Nephron progenitor cell (in vitro differentiated cells): ENCODE measurements around the gene IRF5.
A peak's percentile ranks its signal among the peaks of the same experiment; 100 is the strongest.

Source experiments
- DNase-seq: peaks from one replicate; pipeline ENCODE4 v3.0.0; 2021
- H3K27ac Mint-ChIP-seq: 2 replicates; pipeline ENCODE4 v1.8.0; 2021; ENCODE audit warnings: mild to moderate bottlenecking, moderate library complexity, mixed read lengths
- H3K27me3 Mint-ChIP-seq: 2 replicates; pipeline ENCODE4 v1.8.0; 2021; ENCODE audit warnings: mild to moderate bottlenecking, low read depth, mixed read lengths; ENCODE audit not compliant: poor library complexity
- H3K36me3 Mint-ChIP-seq: 2 replicates; pipeline ENCODE4 v1.8.0; 2021; ENCODE audit warnings: low read depth, mixed read lengths
- H3K4me1 Mint-ChIP-seq: 2 replicates; pipeline ENCODE4 v1.8.0; 2021; ENCODE audit warnings: mixed read lengths
- H3K4me3 Mint-ChIP-seq: 2 replicates; pipeline ENCODE4 v1.8.0; 2021; ENCODE audit warnings: mild to moderate bottlenecking, moderate library complexity, mixed read lengths
- H3K9me3 Mint-ChIP-seq: 2 replicates; pipeline ENCODE4 v1.8.0; 2021; ENCODE audit warnings: mild to moderate bottlenecking, moderate library complexity, mixed read lengths
- CTCF ChIP-seq: fragments of 200-600 bp; sonication (generic); IDR thresholded peaks from 2 replicates; pipeline ENCODE4 v1.5.0; 2021; ENCODE audit warnings: antibody characterized with exemption

IRF5 gene

GRCh38 chr7:128928882-128929788 is 8.6 kb upstream of the IRF5 start:
- H3K4me3 Mint-ChIP-seq, result no peak overlapping the region

GRCh38 chr7:128931190-128931798 is 6.4 kb upstream of the IRF5 start:
- TF ChIP-seq CTCF, result no peak
- Mint-ChIP-seq H3K4me1 (peaks cover 5% of the 10 kb centered on the region), H3K27me3 (peaks cover 32% of the 10 kb centered on the region), H3K27ac (no peak overlapping the region), H3K9me3 (no peaks in the 10 kb centered on the region), H3K4me3 (no peak overlapping the region), H3K36me3 (no peaks in the 10 kb centered on the region)
- no peak for DNase-seq

More at GRCh38 chr7:128928882-128929788, 8.6 kb upstream of the IRF5 start:
- Mint-ChIP-seq H3K9me3 (no peaks in the 10 kb centered on the region), H3K4me1 (peaks cover 5% of the 10 kb centered on the region), H3K27ac (no peak overlapping the region), H3K27me3 (peaks cover 13% of the 10 kb centered on the region), H3K36me3 (no peaks in the 10 kb centered on the region)
- no peak for DNase-seq
- no peak for TF ChIP-seq CTCF

- TF ChIP-seq CTCF, result no peak
- H3K9me3 Mint-ChIP-seq, result no peaks in the 10 kb centered on the region
- H3K4me1 Mint-ChIP-seq, result peaks cover 10% of the 10 kb centered on the region
- H3K36me3 Mint-ChIP-seq, result no peaks in the 10 kb centered on the region
- no peak overlapping the region for H3K4me3 Mint-ChIP-seq
- peaks cover 42% of the 10 kb centered on the region for H3K27me3 Mint-ChIP-seq
- H3K27ac Mint-ChIP-seq, result no peak overlapping the region
- DNase-seq, result no peak
Measured at GRCh38 chr7:128931965-128932861, 5.5 kb upstream of the IRF5 start.

- peaks cover 47% of the 10 kb centered on the region for H3K27me3 Mint-ChIP-seq
- DNase-seq, result no peak
- TF ChIP-seq CTCF, result no peak
- no peaks in the 10 kb centered on the region for H3K36me3 Mint-ChIP-seq
- peaks cover 11% of the 10 kb centered on the region for H3K4me1 Mint-ChIP-seq
- H3K4me3 Mint-ChIP-seq, result no peak overlapping the region
- H3K27ac Mint-ChIP-seq, result peak overlapping the region; percentile 39
- no peaks in the 10 kb centered on the region for H3K9me3 Mint-ChIP-seq
Measured at GRCh38 chr7:128932862-128933179, 4.9 kb upstream of the IRF5 start.

GRCh38 chr7:128933180-128933891 is 4.4 kb upstream of the IRF5 start:
- Mint-ChIP-seq H3K36me3 (no peaks in the 10 kb centered on the region), H3K9me3 (no peaks in the 10 kb centered on the region), H3K4me3 (no peak overlapping the region), H3K27ac (no peak overlapping the region), H3K4me1 (peaks cover 12% of the 10 kb centered on the region), H3K27me3 (peaks cover 49% of the 10 kb centered on the region)
- no peak for DNase-seq
- no peak for TF ChIP-seq CTCF
